HS-27A (cell line): ENCODE measurements around the gene ZNF423.

ENCODE experiments used
- DNase-seq: peaks from one replicate; pipeline ENCODE4 v3.0.0-alpha.2; 2012; ENCODE audit warnings: low read depth, missing footprints

Gene ZNF423

DNA sequence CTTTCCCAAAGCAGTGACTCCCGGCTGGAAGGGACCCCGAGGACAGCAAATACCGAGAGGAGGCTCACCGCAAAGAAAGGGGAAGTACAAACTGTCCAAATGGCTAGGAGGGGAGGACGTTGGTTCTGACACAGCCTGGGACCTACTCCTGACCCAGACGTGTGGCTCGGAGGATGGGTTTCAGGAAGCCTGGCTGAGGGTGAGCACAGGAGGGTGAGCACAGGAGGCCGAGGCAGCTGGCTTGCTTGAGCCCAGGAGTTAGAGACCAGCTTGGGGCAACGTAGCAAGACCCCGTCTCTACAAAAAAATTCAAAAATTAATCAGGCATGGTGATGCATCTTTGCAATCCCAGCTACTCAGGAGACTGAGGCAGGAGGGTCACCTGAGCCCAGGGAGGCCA is 399.1 kb downstream of the ZNF423 start:
- DNase-seq = no peak

DNA sequence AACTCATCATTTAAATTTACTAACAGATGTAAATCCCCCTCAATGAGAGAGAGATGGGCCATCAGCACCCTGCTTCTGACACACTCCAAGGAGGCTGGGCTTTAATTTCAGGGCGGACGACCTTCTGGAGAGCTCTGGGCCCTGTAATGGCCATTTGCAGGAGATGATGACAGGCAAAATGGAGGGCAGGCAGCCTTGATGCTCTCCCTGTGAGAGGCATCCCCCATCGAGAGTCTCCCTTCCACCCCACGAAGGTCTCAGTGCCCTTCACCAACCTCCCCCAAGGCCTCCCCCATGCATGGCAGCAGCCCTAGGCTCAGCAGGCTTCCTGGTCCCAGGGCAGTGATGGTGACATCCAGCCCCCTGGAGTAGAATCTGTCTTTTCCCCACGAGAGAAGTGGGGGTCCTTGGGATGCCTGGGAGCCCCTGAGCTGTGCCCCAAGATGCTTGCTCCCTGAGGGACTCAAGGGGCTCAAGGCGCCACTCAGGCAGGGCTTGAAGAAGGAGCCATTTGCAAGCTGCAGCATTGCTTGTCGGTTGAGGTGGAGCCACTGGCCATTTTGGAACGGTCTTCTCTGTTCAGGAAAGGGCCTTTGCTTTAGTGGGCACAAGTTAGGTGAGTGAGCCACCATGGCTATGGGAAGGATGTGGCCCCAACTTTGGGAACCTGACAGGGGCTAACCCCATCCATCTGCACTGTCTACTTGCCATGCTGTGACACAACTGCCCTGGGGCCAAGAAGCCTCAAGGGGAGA is 399.7 kb downstream of the ZNF423 start:
- DNase-seq = no peak

DNA sequence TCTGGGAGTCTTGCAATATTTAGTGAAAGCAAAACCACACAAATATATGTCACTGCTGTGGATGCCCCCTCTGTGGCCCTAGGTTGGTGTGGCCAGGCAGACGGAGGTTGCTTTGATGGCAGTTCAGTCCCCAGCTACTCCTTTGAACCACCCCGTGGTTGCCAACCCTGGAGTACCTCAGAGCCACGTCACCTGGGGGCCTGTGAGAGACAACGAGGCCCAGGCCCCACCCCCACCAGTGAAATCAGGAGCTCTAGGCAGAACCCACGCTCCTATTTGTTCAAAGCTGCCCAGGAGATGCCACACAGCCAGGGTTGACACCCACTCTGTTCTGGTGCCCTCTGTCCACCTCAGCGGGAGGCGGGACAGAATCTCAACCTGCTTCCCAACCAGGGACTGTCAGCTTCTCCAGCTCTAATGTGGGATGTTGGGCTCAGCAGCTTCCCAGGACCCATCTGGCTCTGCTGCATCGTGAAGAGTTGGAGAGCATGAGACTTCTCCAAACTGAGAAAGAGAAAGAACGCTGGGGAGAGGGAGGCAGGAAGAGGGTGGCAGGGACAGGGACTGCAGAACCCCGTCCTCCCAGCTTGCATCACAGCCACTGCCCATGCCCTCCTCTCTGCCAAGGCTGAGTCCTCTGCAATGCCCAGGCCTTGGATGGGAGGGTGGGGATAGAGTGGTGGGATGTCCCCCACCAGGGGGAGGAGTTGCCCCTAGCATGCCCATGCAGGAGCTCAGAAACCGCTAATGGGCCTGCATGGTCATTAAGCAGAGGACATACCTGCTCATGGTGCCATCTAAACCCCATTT is 400.5 kb downstream of the ZNF423 start:
- DNase-seq = no peak

DNA sequence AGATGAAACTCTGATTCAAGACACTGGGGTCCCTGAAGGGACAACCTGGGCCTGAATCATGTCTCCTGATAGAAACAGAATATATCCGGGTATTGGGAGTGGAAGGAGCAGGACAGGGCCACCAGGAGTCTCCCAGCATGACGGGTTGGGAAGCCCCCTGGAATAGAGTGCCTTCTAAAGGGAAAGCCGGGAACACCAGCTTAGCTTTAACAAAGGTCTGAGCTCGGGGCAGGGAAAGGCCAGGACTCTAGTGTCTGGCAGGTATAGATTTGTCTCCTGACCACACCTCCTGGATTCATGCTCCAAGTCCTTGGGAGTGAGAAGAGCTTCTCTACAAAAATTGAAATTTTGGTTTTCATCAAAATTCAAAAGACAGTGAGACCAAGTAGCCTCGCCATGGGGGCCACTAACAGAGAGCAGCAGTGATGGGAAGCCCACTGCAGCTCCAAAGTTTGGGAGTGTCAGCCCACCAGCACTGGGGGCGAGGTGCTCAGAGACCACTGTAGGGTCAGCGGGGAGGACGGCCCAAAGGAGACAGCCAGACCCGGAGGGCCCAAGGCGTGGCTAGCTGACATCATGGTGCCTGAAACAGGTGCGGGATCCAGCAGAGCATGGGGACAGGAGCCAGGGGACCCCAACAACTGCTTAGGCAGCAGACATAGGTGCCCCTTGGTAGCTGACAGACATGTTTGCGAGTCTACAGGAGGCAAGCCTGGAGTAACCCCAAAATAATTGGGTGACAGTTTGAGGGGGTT is 401.3 kb downstream of the ZNF423 start:
- DNase-seq = no peak

DNA sequence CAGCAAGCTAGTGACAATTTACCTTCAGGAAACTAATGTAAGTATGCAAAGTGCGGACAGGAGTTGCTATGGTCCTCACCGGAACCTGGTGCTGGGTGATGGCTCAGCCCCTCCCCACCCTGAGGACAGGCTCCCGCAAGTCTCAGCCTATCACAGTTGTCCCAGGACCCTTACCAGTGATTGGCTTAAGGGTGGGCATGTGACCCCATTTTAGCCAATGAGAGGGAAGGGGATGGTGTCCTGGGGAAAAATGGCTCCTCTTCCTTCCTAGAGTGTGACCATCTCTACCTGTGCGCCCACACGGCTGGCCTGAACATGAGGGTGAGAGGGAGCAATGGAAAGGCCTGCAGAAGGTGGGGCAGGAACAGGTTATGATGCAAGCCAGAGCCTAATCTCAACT is 401.9 kb downstream of the ZNF423 start:
- DNase-seq = no peak

DNA sequence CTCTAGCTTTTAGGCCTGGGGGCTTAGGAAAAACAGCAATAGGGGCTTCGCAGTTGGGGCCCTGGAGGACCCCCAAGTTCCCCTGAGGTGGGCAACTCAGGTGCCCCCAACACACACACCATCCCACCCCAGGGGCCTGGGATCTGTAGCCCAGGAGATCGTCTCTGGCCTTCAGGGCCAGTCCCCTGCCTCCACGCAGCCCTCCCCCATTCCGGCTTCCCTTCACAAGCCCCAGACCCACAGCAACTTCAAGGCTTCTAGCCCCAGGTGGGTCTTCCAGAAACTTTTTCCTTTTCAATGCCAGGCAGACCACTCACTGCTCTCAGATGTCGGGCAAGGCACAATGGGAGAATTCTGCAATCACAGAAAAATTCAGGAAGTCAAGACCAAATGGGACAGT is 402.9 kb downstream of the ZNF423 start:
- no peak for DNase-seq

DNA sequence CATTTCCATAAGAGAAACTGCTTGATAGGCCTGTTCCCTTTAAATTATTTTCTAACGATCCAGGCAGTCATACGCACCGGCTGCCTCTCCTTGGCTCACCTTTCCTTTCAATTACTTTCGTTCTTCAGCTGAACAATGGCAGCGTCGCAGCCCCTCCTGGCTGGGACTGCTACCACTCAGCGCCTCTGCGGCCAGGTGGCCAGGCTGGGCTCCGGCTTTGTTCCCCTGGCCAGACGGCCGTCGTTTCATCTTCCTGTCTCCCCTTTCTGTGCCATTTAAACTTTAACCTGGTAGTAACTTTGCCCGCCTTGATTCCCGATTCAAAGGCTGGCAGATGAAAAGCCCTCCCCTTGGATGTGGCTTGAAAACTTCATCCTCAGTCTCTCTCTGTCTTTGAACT is 403.3 kb downstream of the ZNF423 start:
- no peak for DNase-seq

DNA sequence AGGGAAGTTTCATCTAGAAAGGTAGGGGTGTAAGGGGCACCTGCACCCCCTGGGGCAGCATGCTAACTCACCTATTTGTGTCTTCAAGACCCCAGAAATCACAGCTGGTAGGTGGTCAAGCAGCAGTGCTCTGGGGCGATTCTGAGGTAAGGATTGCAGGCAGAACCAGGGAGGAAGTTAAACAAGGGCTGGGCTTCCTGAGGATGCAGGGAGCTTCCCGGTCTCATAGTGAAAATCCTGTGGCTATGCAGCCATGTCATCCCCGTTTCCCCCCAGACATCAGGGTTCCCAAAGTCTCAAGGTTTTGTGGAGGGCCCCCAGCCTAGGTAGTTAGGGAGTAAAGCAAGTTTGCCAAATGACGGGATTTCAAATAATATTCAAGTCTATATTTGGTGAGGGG is 403.8 kb downstream of the ZNF423 start:
- DNase-seq = no peak

DNA sequence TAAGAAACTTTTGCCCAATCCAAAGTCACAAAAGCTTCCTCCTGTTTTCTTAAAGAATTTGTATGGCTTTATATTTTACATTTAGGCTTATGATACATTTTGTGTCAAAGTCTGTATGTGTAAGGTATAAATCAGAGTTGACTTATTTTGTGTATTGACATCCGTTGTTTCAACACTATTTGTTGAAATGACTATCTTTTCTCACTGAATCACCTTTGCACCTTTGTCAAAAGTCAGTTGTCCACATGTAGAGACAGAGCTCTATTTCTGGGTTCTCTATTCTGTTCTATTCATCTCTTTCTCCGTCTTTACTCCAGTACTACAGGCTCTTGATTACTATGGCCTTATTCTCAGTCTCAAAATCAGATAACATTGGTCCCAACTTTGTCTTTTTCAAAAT is 409.1 kb downstream of the ZNF423 start:
- no peak for DNase-seq

DNA sequence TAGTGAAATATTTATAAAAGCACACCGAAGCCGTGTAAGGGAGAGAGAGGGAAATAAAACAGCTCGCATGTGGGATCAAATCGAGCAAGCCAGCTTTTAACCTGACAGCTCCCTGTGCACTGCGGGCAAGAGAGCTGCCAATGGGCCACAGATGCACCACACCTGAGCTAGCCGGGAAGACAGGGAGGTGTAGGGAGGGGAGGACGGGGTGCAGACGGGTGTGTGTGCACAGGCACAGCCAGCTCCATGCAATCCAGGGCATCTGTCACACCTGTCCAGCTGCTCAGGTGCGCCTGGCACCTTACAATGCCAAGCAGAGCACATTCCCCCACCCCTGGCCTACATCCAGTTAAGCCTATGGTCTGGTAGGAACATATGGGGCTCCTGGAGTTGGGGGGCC is 412.3 kb downstream of the ZNF423 start:
- DNase-seq = no peak

DNA sequence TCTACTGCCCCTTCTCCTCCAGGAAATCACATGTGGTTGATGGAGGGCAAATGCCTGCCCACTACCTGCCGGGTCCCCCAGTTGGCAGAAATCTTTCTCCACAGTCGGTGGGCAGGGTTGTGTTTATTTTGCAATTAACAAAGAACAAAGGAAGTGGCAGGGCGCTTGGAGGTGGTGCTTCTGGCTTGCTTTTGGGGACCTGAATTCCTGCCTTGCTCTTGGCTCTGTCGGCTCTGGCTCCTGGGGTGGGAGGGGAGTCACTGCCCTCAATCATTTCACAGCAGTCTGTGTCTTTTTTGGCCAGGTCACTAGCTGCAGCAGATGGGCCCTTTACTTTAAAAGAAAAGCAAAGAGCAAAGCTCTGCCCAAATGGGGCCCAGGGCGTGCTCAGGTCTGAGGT is 413.1 kb downstream of the ZNF423 start:
- DNase-seq = no peak

DNA sequence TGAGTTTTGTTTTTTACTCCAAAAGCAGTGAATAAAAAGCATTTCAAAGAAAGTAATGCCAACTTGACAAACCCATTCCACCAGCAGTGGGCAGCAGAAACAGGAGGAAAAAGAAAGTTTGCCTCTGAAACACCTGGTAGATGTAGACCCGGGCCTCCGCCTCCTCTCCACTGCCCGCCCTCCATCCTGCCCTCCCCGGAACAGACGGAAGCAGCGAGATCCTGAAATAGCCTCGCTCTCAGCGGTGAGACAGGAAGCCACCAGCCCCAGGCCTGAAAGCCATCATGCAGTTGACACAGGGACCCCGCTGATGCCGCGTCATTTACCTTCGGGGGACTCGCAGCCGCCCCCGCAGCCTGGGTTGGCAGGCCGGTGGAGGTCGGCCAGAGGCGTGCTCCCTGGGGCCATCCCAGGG is 414.5 kb downstream of the ZNF423 start:
- no peak for DNase-seq

DNA sequence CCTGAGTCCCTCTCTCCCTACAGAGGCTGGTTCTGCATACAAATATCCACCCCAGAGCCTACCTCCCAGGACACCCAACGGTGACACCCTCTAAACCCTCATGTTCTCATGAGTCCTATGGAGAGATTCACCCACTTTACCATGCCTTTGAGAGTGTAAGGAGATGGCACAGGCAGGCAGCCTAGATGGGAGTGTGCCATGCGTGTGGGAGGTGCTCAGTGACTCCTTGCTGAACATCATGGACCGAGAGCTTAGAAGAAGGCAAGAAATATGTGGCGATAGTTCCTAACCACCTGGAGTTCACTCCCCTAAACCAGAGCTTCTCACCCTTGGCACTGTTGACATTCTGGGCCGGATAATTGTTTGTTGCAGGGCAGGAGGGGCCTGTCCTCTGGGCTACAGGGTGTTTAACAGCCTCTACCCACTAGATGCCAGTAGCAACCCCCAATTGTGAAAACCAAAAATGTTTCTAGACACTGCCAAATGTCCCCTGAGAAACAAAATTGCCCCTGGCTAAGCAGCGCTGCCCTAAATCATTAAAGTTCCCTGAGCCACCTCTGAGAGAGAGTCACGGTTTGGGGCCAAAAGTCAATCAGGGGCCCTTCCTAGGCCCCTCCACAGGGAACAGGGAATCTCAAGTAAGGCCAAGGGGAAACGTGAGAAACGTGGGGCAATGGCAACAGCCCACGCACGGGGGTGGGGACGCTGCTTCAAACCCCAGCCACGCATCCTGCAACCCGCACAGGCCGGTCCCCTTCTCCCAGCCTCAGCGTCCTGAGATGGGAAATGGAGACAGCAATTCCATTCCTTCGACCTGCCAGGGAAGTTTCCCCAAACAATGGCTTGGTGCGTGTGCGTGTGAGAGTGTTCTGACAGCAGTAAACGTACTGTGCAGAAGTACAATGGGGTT is 415.5 kb downstream of the ZNF423 start:
- DNase-seq = no peak

DNA sequence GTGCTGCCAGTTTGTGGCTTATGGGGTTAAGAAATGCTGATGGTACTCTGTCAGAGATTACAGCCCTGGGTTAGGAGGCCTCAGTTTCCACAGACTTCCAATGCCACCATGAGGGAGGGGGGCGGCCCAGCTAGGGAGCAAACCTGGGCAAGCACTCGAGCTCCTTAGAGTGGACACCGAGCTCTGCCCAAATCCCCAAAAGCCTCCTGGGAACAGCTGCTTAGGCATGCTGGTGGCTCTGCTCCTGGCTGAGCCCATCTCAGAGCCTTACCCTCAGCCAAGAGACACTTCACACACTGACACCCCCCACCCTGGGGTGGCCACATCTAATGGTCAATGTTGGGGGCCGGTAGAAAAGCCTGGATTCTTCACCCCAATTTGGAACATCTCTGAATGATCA is 416.2 kb downstream of the ZNF423 start:
- no peak for DNase-seq

DNA sequence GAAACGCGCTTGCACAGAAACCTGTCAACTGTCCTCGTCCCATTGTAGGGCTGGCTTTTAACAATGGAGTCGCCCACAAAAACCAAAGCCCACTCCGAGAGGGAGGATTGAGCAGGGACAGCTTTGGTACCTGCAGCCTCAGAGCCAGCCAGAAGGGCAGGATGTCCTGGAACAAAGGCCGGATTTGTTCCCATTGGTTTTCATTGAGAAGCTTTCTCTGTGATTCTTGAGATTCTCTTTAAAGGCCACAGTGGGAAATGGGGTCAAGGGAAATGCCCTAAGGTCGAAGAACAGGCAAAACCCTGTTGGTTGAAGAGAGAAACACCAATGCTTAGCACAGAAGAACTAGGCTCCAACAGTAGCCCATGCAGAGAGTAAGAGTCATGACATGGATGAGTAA is 416.9 kb downstream of the ZNF423 start:
- DNase-seq = no peak
